Neutrophil (primary cell): ENCODE data around the gene PARD6B.
"Not testable (repeated sequence)": the region's sequence is repeated elsewhere in the genome, so short reads cannot be mapped to it uniquely, and the experiment has no call there.

Experiments
- H3K27ac ChIP-seq: fragments of 200-600 bp; sonication (generic); 2 replicates; pipeline ENCODE4 v1.5.1; 2016; ENCODE audit warnings: mild to moderate bottlenecking, moderate library complexity
- H3K27me3 ChIP-seq: fragments of 200-600 bp; sonication (generic); 2 replicates; pipeline ENCODE4 v1.6.0; 2016; ENCODE audit warnings: mild to moderate bottlenecking
- H3K36me3 ChIP-seq: fragments of 200-600 bp; sonication (generic); 2 replicates; pipeline ENCODE4 v1.5.1; 2017
- H3K4me1 ChIP-seq, 2 experiments: fragments of 200-600 bp in 1 of 2; sonication (generic) in 1 of 2; 1 replicate in 1 of 2; 2 replicates in 1 of 2; pipeline versions ENCODE4 v1.5.1 to v1.6.1; 2013 to 2016; ENCODE audit warnings: low read depth in 1 of 2, low read length in 1 of 2, mild to moderate bottlenecking in 1 of 2, moderate library complexity in 1 of 2; ENCODE audit not compliant: control insufficient read depth in 1 of 2, insufficient read depth in 1 of 2
- H3K4me3 ChIP-seq, 2 experiments: fragments of 200-600 bp in 1 of 2; sonication (generic) in 1 of 2; 1 replicate in 1 of 2; 2 replicates in 1 of 2; pipeline ENCODE4 v1.5.1; 2013 to 2016; ENCODE audit warnings: low read depth in 1 of 2, low read length in 1 of 2, mild to moderate bottlenecking in 1 of 2, moderate library complexity in 1 of 2
- H3K9me3 ChIP-seq: fragments of 200-600 bp; sonication (generic); 2 replicates; pipeline ENCODE4 v1.5.1; 2016
- TF ChIP-seq, protein P1 (sequence below): fragments of 200-600 bp; sonication (generic); IDR thresholded peaks from 2 replicates; pipeline ENCODE4 v1.5.1; 2016; ENCODE audit warnings: antibody characterized with exemption

The PARD6B gene

GRCh38 chr20:50701041-50701963 is 30.1 kb upstream of the PARD6B start:
- peaks cover 13% of the 10 kb centered on the region in 2 experiments for H3K4me1 ChIP-seq
- no peak overlapping the region for H3K27ac ChIP-seq
- H3K36me3 ChIP-seq, result no peaks in the 10 kb centered on the region
- TF ChIP-seq, protein P1, sequence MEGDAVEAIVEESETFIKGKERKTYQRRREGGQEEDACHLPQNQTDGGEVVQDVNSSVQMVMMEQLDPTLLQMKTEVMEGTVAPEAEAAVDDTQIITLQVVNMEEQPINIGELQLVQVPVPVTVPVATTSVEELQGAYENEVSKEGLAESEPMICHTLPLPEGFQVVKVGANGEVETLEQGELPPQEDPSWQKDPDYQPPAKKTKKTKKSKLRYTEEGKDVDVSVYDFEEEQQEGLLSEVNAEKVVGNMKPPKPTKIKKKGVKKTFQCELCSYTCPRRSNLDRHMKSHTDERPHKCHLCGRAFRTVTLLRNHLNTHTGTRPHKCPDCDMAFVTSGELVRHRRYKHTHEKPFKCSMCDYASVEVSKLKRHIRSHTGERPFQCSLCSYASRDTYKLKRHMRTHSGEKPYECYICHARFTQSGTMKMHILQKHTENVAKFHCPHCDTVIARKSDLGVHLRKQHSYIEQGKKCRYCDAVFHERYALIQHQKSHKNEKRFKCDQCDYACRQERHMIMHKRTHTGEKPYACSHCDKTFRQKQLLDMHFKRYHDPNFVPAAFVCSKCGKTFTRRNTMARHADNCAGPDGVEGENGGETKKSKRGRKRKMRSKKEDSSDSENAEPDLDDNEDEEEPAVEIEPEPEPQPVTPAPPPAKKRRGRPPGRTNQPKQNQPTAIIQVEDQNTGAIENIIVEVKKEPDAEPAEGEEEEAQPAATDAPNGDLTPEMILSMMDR, result no peak
- H3K27me3 ChIP-seq, result no peaks in the 10 kb centered on the region
- H3K9me3 ChIP-seq, result no peaks in the 10 kb centered on the region
- no peak overlapping the region for H3K4me3 ChIP-seq

GRCh38 chr20:50703651-50704438 is 27.5 kb upstream of the PARD6B start:
- H3K27me3 ChIP-seq, H3K27ac ChIP-seq, H3K9me3 ChIP-seq, H3K4me3 ChIP-seq, H3K36me3 ChIP-seq: not testable (repeated sequence)
- H3K4me1 ChIP-seq, result peaks cover 13 to 18% of the 10 kb centered on the region in 2 experiments

DNA sequence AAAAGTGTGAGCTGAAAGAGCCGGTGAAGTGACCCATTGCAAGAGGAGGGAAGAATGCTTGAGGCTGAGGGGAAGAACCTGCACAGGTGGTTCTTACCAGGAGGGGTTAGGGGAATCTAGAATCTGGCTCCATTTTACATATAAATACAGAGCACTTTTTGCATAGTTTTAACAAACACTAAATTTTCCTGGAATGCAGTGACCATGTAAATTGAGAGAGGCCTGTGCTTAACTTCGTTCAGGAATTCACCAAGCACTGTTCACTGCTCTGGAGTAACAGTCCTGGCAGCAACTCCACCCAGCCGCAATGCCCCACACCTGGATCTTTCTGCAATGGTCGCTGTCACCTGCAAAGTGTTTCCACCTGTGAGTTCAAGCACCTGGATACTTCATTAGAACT is 26.9 kb upstream of the PARD6B start:
- Histone ChIP-seq H3K4me3 (no peak overlapping the region), H3K9me3 (no peaks in the 10 kb centered on the region), H3K27ac (peak overlapping the region; percentile 44), H3K4me1 (peaks cover 17 to 25% of the 10 kb centered on the region in 2 experiments), H3K36me3 (no peaks in the 10 kb centered on the region), H3K27me3 (no peaks in the 10 kb centered on the region)
- TF ChIP-seq, protein P1, result no peak

GRCh38 chr20:50704971-50705370 is 26.4 kb upstream of the PARD6B start:
- TF ChIP-seq, protein P1, result no peak
- Histone ChIP-seq H3K4me1 (peaks cover 22 to 29% of the 10 kb centered on the region in 2 experiments), H3K4me3 (no peak overlapping the region), H3K9me3 (no peaks in the 10 kb centered on the region), H3K36me3 (no peaks in the 10 kb centered on the region), H3K27me3 (no peaks in the 10 kb centered on the region), H3K27ac (peak overlapping the region; percentile 44)

DNA sequence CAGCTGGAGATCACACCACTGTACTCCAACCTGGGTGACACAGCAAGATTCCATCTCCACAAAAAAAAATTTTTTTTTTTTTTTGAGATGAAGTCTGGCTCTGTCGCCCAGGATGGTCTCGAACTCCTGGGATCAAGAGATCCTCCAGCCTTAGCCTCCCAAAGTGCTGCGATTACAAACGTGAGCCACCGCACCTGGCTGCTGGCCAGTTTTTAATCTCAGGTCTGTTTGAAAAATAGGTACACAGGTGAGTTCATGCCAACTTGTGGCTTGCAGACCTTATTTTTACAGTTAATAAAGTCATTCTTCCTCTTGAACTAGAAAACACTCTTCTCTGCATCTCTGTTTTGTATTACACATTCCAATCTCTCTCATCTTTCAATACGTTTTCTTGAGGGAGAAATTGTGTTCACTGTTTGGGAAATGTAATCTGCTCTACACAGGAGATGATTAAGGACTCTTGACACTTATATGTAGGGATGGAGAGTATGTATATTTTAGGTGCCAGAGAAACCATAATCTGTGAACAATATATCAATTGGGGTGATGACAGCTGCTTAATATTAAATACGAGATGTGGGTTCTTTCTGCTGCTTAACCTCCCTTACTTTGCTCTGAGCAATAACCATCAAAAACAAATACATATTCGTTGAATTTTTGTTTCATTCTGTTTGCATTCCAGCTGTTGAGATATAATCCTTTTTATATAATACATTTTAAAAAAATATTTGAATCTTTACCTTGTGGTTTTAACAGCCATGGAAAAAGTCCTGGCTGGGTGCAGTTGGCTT is 22.3 kb upstream of the PARD6B start:
- TF ChIP-seq, protein P1, result no peak

More for the DNA sequence above, 22.3 kb upstream of the PARD6B start:
- no peak overlapping the region for H3K4me3 ChIP-seq
- no peaks in the 10 kb centered on the region for H3K36me3 ChIP-seq
- H3K27me3 ChIP-seq, result no peaks in the 10 kb centered on the region
- H3K9me3 ChIP-seq, result no peaks in the 10 kb centered on the region
- peak overlapping the region; percentile 94 for H3K27ac ChIP-seq
- peaks cover 52 to 59% of the 10 kb centered on the region in 2 experiments for H3K4me1 ChIP-seq
